Omental fat pad (tissue), 4 donors: ENCODE results near the gene LAPTM5. TPM values are rescaled to one million over a fixed set of nuclear protein-coding genes. Genes with fewer than 3 reads are reported as not detected.

Experiments used
- ATAC-seq: fragments of 150-250 bp; one replicate; pipeline ENCODE4 v1.9.1; 2016; ENCODE audit warnings: mild to moderate bottlenecking, moderate library complexity; ENCODE audit not compliant: low FRiP score
- DNase-seq: peaks from one replicate; pipeline ENCODE4 v3.0.0-alpha.2; 2019; ENCODE audit warnings: low spot score
- CTCF ChIP-seq, 3 donors: fragments of 450-650 bp; IDR thresholded peaks; one replicate each; pipeline ENCODE4 v1.5.1; 2016 to 2017; ENCODE audit warnings: antibody characterized with exemption in 3 of 3, mild to moderate bottlenecking in 3 of 3, moderate library complexity in 2 of 3
- total RNA-seq, 4 donors: library from RNA; depleted of rRNA; stranded (reverse); fragments of >200 nt; gene quantifications; one replicate each; pipeline ENCODE4 v1.1.0, GENCODE V29; 2016

Gene LAPTM5
- total RNA-seq, 4 donors from 2014 or later, result 87.4 to 327 (median 154) TPM

DNA sequence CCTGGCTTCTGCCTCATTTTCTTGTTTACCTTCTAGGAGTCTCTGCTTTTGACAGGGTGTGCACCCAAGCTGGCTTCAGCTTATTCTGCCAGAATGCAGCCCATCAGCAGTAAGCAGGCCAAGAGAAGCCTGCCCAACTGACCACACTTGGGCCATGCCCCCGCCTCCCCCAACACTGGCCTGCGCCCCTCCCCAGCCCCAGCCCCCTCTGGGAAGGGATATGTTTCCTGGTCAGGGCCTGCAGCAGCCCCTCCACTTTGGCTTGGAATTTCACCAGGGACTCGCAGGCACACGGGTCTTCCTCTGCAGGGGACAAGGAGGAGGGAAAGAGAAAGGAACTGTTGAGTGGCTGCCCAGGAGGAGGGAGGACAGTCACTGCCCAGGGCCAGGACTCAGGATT is 43.5 kb downstream of the LAPTM5 start:
- DNase-seq, result no peak
- no peak for ATAC-seq

DNA sequence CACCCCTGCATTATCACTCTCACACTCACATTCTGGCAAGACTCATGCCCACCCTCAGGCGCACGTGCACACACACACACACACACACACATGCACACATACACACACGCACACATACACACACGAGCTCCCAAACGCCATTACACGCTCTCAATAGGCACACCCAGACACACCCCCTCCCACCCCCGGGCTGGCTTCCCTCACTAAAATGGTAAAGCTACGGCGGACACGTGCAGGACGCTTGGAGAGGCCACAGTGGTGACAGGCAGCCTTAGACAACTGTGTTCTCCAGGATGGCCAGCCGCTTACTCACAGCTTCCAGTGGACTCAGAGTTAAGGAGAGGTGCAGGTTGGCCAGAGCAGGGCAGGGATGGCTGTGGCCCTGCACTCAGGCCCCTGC is 44.3 kb downstream of the LAPTM5 start:
- TF ChIP-seq CTCF (IDR thresholded peaks at IDR 0.05), result no peak
- no peak for ATAC-seq
- no peak for DNase-seq

More for the DNA sequence above, 43.5 kb downstream of the LAPTM5 start:
- TF ChIP-seq CTCF (IDR thresholded peaks at IDR 0.05), result no peak

DNA sequence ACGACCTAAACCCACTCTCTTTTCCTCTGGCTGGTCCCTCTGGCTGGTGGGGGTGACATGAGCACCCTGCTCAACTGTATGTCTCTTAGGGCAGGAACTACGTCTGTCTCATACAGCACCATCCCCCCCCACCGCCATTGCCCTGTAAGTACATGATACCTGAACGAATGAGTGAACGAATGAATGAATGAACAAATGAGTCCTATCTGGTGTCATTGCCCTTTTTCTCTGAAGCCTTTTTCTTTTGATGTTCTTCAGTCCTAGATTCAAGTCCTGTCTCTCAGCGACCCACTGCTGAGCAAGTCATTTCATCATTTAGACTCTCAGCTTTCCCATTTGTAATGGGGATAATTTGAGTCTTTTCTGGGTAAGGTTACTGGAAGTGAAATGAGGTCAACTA is 45.0 kb downstream of the LAPTM5 start:
- DNase-seq (no peak), ATAC-seq (no peak)
- TF ChIP-seq CTCF (IDR thresholded peaks at IDR 0.05), result no peak

DNA sequence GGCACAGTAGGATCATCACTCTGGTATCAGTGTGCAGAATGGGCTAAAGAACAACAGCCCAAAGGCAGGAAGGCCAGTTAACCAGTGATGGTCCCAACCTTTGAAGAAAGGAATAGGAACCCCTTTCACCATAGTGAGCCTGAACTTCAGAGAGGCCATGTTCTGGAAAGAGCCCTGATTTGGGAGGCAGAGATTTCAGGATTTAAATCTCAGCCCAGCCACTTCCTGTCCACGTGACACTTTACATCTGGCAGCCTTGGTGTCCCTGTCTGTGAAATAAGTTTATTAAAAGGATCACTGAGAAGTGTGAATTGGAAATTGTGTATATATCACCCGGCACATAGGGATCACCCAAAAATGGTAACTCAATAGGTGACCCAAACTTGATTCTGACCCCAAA is 47.2 kb downstream of the LAPTM5 start:
- no peak for TF ChIP-seq CTCF (IDR thresholded peaks at IDR 0.05)
- no peak for ATAC-seq
- DNase-seq, result no peak

DNA sequence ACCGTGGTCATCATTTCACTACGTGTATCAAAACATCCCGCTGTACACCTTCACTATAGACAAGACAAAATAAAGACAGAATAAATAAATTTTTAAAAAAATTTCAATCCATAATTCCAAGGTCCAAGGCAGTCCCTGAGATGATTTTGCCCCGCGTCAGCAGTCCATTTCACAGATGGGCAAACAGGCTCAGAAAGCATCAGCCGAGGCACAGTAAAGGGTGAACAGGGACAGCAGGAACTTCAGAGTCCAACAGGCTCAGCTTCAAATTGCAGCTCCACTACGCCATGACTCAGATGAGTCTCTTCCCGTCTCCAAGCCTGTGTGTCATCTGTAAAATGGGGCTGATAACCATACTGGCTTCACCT is 49.2 kb downstream of the LAPTM5 start:
- TF ChIP-seq CTCF (IDR thresholded peaks at IDR 0.05), result no peak
- DNase-seq (no peak), ATAC-seq (no peak)

DNA sequence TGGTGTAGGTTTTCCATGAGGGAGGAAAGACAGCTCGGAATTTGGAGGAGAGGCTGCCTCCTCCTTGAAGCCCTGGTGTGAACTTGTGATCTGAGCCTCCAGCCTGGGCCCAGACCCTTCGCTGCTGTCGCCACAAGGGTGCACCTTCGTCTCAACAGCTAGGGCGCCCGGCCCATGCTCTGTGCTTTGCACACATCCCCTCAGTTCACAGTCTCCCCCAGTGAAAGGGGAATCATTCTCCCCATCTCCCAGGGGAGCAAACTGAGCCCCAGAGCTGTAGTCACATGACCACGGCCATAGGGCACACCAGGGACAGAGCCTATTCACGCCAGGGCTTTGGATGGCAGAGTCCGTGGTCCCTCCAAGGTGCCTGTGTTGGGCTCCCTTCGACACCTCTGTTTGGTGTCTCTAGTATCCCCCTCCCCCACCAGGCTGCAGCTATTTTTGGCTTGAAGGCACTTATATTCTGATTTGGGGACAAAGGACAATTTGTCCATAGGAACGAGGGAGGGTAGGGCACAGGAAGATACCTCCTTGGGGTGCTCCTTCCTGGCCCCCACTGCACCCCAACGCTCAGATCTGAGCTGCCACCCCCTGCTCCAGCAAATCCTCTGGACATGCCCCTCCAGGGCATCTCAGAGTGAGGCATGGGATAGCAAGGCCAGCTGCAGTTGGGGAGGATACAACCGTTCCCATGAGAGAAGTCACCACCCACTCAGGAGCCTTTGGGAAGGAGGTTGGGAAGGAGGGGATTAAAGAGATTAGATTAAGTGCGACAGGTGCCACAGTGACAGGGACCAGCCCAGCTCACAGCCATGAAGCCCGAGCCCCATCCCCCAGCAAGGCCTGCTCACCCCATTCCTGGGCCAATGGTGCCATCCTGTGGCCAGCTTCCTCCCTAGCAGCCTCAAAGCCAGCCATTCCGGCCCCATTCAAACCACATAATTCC is 49.9 kb downstream of the LAPTM5 start:
- TF ChIP-seq CTCF (IDR thresholded peaks at IDR 0.05), result peak in 1 of 3 donors; percentile 62
- ATAC-seq (peak; percentile 68), DNase-seq (peak; percentile 48)

DNA sequence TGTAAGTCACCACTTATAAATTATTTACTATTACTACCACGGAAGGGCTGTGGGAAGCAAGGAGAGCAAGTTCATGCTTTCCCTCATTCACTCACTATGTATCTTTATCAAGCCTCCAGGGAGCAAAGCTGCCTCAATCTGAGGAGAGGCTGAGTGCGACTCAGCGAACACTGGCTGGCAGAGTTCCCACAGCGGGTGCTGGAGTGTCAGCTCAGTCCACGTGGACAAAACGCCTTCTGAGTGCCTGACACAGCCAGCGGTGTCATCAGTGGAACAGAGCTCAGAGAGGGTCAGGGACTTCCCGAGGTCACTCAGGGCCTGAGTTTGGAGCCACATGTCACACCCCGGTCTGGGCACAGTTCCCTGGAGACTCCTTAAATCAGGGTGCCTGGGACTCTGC is 51.0 kb downstream of the LAPTM5 start:
- TF ChIP-seq CTCF (IDR thresholded peaks at IDR 0.05), result no peak
- no peak for DNase-seq
- peak; percentile 18 for ATAC-seq
